WTC11 (cell line): ENCODE data around the gene ZNF579. TPM values are rescaled to one million over a fixed set of nuclear protein-coding genes. Genes with fewer than 3 reads are reported as not detected.
A peak's percentile ranks its signal among the peaks of the same experiment; 100 is the strongest.

Experiments
- CREM ChIP-seq: sonication (generic); formaldehyde crosslinking; IDR thresholded peaks from 2 replicates; pipeline ENCODE4 v1.8.1; 2022; ENCODE audit warnings: mild to moderate bottlenecking, missing genetic modification reagents, moderate library complexity
- EMX1 ChIP-seq: fragments of 250-450 bp; sonication (Bioruptor Pico); IDR thresholded peaks from 2 replicates; pipeline ENCODE4 v1.8.0; 2021; ENCODE audit warnings: mild to moderate bottlenecking
- ESRRA ChIP-seq: sonication (generic); formaldehyde crosslinking; IDR thresholded peaks from 2 replicates; pipeline ENCODE4 v1.8.1; 2022; ENCODE audit warnings: mild to moderate bottlenecking, missing genetic modification reagents, borderline replicate concordance
- NR2C2 ChIP-seq: sonication (generic); formaldehyde crosslinking; IDR thresholded peaks from 2 replicates; pipeline ENCODE4 v1.8.0; 2022; ENCODE audit warnings: mild to moderate bottlenecking, missing genetic modification reagents
- PRRX2 ChIP-seq: fragments of 250-450 bp; sonication (Bioruptor Pico); IDR thresholded peaks from 2 replicates; pipeline ENCODE4 v1.8.0; 2021; ENCODE audit warnings: mild to moderate bottlenecking
- RELA ChIP-seq: sonication (generic); formaldehyde crosslinking; IDR thresholded peaks from 2 replicates; pipeline ENCODE4 v1.8.1; 2022; ENCODE audit warnings: missing genetic modification reagents, mild to moderate bottlenecking, borderline replicate concordance
- SOX15 ChIP-seq: fragments of 250-450 bp; sonication (Bioruptor Pico); IDR thresholded peaks from 2 replicates; pipeline ENCODE4 v1.9.0; 2021; ENCODE audit warnings: mild to moderate bottlenecking
- TEAD1 ChIP-seq: sonication (generic); formaldehyde crosslinking; IDR thresholded peaks from 2 replicates; pipeline ENCODE4 v1.8.0; 2022; ENCODE audit warnings: mild to moderate bottlenecking, missing genetic modification reagents
- TP53 ChIP-seq: sonication (generic); formaldehyde crosslinking; IDR thresholded peaks from 2 replicates; pipeline ENCODE4 v1.8.1; 2023; ENCODE audit warnings: mild to moderate bottlenecking, missing genetic modification reagents
- ZNF121 ChIP-seq: sonication (generic); formaldehyde crosslinking; IDR thresholded peaks from 2 replicates; pipeline ENCODE4 v1.8.0; 2023; ENCODE audit warnings: missing genetic modification reagents
- ZNF219 ChIP-seq: sonication (generic); formaldehyde crosslinking; IDR thresholded peaks from 2 replicates; pipeline ENCODE4 v1.8.0; 2023; ENCODE audit warnings: missing genetic modification reagents, mild to moderate bottlenecking, borderline replicate concordance
- ZNF263 ChIP-seq: sonication (generic); formaldehyde crosslinking; IDR thresholded peaks from 2 replicates; pipeline ENCODE4 v1.8.1; 2022; ENCODE audit warnings: low read depth, mild to moderate bottlenecking, moderate library complexity, missing genetic modification reagents
- ZNF317 ChIP-seq: sonication (generic); formaldehyde crosslinking; IDR thresholded peaks from 2 replicates; pipeline ENCODE4 v1.8.1; 2023; ENCODE audit warnings: low read depth, mild to moderate bottlenecking, moderate library complexity, missing genetic modification reagents, borderline replicate concordance
- ZNF416 ChIP-seq: fragments of 250-450 bp; sonication (Bioruptor Pico); IDR thresholded peaks from 2 replicates; pipeline ENCODE4 v1.9.0; 2021; ENCODE audit warnings: mild to moderate bottlenecking, inconsistent platforms
- ZNF423 ChIP-seq: fragments of 250-450 bp; sonication (Bioruptor Pico); IDR thresholded peaks from 2 replicates; pipeline ENCODE4 v2.1.2; 2022; ENCODE audit warnings: mild to moderate bottlenecking, moderate library complexity
- total RNA-seq: library from RNA; stranded (reverse); gene quantifications from 3 replicates; pipeline ENCODE4 v1.2.3, GENCODE V29; 2021
- TF ChIP-seq, protein P1 (sequence below): sonication (generic); formaldehyde crosslinking; IDR thresholded peaks from 2 replicates; pipeline ENCODE4 v1.8.1; 2023; ENCODE audit warnings: mild to moderate bottlenecking, missing genetic modification reagents, borderline replicate concordance
- TF ChIP-seq, protein P2 (sequence below): sonication (generic); formaldehyde crosslinking; IDR thresholded peaks from 2 replicates; pipeline ENCODE4 v1.8.0; 2022; ENCODE audit warnings: mild to moderate bottlenecking, missing genetic modification reagents
- TF ChIP-seq, protein P3 (sequence below): sonication (generic); formaldehyde crosslinking; IDR thresholded peaks from 2 replicates; pipeline ENCODE4 v1.8.1; 2023; ENCODE audit warnings: mild to moderate bottlenecking, missing genetic modification reagents
- TF ChIP-seq, protein P4 (sequence below): fragments of 250-450 bp; sonication (Bioruptor Pico); IDR thresholded peaks from 2 replicates; pipeline ENCODE4 v1.9.0; 2021; ENCODE audit warnings: moderate library complexity, mild to moderate bottlenecking, inconsistent platforms, borderline replicate concordance
- TF ChIP-seq, protein P5 (sequence below): fragments of 200-600 bp; IDR thresholded peaks from 2 replicates; pipeline ENCODE4 v1.8.0; 2022; ENCODE audit warnings: antibody characterized with exemption
- TF ChIP-seq, protein P6 (sequence below): sonication (generic); formaldehyde crosslinking; conservative IDR thresholded peaks from 2 replicates; pipeline ENCODE4 v1.8.1; 2022; ENCODE audit warnings: mild to moderate bottlenecking, missing genetic modification reagents
- TF ChIP-seq, protein P7 (sequence below): fragments of 250-450 bp; sonication (Bioruptor Pico); IDR thresholded peaks from 2 replicates; pipeline ENCODE4 v1.8.0; 2021; ENCODE audit warnings: mild to moderate bottlenecking
- TF ChIP-seq, protein P8 (sequence below): sonication (generic); formaldehyde crosslinking; IDR thresholded peaks from 2 replicates; pipeline ENCODE4 v1.8.1; 2022; ENCODE audit warnings: mild to moderate bottlenecking, missing genetic modification reagents, moderate library complexity, borderline replicate concordance
- TF ChIP-seq, protein P9 (sequence below): sonication (generic); formaldehyde crosslinking; IDR thresholded peaks from 2 replicates; pipeline ENCODE4 v1.8.0; 2023; ENCODE audit warnings: missing genetic modification reagents
- TF ChIP-seq, protein P10 (sequence below): sonication (generic); formaldehyde crosslinking; IDR thresholded peaks from 2 replicates; pipeline ENCODE4 v1.8.1; 2023; ENCODE audit warnings: mild to moderate bottlenecking, missing genetic modification reagents, moderate library complexity

ZNF579 gene
- total RNA-seq, 1 experiment from 2014 or later = 30.0 TPM

DNA sequence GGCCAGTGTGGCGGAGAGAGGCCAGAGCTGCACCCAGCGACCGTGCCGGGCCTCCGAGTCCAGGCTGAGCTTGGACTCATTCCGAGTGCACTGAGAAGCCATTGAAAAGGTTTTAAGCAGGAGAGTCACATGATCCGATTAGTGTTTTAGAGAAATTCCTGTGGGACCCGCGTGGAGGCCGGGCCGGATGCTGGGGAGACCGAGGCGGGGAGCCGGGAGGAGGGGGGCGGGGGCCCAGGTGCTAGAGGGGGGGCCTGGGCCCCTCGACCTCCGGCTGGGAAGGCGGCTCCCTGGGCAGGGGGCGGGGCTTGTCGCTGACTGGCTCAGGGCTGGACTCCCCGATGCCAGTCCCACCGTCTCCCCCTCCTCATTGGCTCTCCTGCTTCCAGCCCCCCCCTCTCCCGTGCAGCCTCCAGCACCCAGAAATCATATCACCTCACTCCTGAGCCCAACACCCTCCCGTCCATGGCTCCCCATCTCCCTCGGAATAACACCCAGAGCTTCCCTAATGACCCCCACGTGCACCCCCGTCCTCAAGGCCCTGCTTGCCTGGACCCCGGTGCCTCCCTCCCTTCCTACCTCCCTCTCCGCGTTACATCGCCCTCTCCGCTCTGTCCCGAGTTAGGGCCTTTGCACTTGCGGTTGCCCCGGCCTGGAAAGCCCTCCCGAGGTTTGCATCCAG is 5.2 kb upstream of the ZNF579 start (continued):
- TF ChIP-seq NR2C2 (no peak), TEAD1 (CRISPR knock-in tag) (no peak), PRRX2 (CRISPR knock-in tag) (no peak), ZNF121 (CRISPR knock-in tag) (0 out of 2 replicates have a peak, but pooled peaks have one; percentile 26), ZNF416 (CRISPR knock-in tag) (no peak), RELA (CRISPR knock-in tag) (no peak), SOX15 (CRISPR knock-in tag) (no peak), ZNF423 (peak; percentile 40; the same call in 1 of the 2 replicates), ESRRA (CRISPR knock-in tag) (no peak), ZNF219 (CRISPR knock-in tag) (no peak), ZNF317 (CRISPR knock-in tag) (no peak), EMX1 (CRISPR knock-in tag) (no peak), TP53 (CRISPR knock-in tag) (no peak), ZNF263 (no peak), CREM (CRISPR knock-in tag) (no peak)
- TF ChIP-seq, protein P1, sequence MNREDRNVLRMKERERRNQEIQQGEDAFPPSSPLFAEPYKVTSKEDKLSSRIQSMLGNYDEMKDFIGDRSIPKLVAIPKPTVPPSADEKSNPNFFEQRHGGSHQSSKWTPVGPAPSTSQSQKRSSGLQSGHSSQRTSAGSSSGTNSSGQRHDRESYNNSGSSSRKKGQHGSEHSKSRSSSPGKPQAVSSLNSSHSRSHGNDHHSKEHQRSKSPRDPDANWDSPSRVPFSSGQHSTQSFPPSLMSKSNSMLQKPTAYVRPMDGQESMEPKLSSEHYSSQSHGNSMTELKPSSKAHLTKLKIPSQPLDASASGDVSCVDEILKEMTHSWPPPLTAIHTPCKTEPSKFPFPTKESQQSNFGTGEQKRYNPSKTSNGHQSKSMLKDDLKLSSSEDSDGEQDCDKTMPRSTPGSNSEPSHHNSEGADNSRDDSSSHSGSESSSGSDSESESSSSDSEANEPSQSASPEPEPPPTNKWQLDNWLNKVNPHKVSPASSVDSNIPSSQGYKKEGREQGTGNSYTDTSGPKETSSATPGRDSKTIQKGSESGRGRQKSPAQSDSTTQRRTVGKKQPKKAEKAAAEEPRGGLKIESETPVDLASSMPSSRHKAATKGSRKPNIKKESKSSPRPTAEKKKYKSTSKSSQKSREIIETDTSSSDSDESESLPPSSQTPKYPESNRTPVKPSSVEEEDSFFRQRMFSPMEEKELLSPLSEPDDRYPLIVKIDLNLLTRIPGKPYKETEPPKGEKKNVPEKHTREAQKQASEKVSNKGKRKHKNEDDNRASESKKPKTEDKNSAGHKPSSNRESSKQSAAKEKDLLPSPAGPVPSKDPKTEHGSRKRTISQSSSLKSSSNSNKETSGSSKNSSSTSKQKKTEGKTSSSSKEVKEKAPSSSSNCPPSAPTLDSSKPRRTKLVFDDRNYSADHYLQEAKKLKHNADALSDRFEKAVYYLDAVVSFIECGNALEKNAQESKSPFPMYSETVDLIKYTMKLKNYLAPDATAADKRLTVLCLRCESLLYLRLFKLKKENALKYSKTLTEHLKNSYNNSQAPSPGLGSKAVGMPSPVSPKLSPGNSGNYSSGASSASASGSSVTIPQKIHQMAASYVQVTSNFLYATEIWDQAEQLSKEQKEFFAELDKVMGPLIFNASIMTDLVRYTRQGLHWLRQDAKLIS (CRISPR knock-in tag) = no peak
- TF ChIP-seq, protein P2, sequence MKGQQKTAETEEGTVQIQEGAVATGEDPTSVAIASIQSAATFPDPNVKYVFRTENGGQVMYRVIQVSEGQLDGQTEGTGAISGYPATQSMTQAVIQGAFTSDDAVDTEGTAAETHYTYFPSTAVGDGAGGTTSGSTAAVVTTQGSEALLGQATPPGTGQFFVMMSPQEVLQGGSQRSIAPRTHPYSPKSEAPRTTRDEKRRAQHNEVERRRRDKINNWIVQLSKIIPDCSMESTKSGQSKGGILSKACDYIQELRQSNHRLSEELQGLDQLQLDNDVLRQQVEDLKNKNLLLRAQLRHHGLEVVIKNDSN (CRISPR knock-in tag) = peak; percentile 54
- TF ChIP-seq, protein P3, sequence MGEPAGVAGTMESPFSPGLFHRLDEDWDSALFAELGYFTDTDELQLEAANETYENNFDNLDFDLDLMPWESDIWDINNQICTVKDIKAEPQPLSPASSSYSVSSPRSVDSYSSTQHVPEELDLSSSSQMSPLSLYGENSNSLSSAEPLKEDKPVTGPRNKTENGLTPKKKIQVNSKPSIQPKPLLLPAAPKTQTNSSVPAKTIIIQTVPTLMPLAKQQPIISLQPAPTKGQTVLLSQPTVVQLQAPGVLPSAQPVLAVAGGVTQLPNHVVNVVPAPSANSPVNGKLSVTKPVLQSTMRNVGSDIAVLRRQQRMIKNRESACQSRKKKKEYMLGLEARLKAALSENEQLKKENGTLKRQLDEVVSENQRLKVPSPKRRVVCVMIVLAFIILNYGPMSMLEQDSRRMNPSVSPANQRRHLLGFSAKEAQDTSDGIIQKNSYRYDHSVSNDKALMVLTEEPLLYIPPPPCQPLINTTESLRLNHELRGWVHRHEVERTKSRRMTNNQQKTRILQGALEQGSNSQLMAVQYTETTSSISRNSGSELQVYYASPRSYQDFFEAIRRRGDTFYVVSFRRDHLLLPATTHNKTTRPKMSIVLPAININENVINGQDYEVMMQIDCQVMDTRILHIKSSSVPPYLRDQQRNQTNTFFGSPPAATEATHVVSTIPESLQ (CRISPR knock-in tag) = no peak
- TF ChIP-seq, protein P4, sequence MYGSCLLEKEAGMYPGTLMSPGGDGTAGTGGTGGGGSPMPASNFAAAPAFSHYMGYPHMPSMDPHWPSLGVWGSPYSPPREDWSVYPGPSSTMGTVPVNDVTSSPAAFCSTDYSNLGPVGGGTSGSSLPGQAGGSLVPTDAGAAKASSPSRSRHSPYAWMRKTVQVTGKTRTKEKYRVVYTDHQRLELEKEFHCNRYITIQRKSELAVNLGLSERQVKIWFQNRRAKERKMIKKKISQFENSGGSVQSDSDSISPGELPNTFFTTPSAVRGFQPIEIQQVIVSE (CRISPR knock-in tag) = no peak
- TF ChIP-seq, protein P5, sequence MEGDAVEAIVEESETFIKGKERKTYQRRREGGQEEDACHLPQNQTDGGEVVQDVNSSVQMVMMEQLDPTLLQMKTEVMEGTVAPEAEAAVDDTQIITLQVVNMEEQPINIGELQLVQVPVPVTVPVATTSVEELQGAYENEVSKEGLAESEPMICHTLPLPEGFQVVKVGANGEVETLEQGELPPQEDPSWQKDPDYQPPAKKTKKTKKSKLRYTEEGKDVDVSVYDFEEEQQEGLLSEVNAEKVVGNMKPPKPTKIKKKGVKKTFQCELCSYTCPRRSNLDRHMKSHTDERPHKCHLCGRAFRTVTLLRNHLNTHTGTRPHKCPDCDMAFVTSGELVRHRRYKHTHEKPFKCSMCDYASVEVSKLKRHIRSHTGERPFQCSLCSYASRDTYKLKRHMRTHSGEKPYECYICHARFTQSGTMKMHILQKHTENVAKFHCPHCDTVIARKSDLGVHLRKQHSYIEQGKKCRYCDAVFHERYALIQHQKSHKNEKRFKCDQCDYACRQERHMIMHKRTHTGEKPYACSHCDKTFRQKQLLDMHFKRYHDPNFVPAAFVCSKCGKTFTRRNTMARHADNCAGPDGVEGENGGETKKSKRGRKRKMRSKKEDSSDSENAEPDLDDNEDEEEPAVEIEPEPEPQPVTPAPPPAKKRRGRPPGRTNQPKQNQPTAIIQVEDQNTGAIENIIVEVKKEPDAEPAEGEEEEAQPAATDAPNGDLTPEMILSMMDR = no peak
- TF ChIP-seq, protein P6, sequence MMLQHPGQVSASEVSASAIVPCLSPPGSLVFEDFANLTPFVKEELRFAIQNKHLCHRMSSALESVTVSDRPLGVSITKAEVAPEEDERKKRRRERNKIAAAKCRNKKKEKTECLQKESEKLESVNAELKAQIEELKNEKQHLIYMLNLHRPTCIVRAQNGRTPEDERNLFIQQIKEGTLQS (CRISPR knock-in tag) = no peak
- TF ChIP-seq, protein P7, sequence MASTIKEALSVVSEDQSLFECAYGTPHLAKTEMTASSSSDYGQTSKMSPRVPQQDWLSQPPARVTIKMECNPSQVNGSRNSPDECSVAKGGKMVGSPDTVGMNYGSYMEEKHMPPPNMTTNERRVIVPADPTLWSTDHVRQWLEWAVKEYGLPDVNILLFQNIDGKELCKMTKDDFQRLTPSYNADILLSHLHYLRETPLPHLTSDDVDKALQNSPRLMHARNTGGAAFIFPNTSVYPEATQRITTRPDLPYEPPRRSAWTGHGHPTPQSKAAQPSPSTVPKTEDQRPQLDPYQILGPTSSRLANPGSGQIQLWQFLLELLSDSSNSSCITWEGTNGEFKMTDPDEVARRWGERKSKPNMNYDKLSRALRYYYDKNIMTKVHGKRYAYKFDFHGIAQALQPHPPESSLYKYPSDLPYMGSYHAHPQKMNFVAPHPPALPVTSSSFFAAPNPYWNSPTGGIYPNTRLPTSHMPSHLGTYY (CRISPR knock-in tag) = no peak
- TF ChIP-seq, protein P8, sequence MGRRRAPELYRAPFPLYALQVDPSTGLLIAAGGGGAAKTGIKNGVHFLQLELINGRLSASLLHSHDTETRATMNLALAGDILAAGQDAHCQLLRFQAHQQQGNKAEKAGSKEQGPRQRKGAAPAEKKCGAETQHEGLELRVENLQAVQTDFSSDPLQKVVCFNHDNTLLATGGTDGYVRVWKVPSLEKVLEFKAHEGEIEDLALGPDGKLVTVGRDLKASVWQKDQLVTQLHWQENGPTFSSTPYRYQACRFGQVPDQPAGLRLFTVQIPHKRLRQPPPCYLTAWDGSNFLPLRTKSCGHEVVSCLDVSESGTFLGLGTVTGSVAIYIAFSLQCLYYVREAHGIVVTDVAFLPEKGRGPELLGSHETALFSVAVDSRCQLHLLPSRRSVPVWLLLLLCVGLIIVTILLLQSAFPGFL (CRISPR knock-in tag) = no peak
- TF ChIP-seq, protein P9, sequence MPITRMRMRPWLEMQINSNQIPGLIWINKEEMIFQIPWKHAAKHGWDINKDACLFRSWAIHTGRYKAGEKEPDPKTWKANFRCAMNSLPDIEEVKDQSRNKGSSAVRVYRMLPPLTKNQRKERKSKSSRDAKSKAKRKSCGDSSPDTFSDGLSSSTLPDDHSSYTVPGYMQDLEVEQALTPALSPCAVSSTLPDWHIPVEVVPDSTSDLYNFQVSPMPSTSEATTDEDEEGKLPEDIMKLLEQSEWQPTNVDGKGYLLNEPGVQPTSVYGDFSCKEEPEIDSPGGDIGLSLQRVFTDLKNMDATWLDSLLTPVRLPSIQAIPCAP (CRISPR knock-in tag) = no peak
- TF ChIP-seq, protein P10, sequence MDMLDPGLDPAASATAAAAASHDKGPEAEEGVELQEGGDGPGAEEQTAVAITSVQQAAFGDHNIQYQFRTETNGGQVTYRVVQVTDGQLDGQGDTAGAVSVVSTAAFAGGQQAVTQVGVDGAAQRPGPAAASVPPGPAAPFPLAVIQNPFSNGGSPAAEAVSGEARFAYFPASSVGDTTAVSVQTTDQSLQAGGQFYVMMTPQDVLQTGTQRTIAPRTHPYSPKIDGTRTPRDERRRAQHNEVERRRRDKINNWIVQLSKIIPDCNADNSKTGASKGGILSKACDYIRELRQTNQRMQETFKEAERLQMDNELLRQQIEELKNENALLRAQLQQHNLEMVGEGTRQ (CRISPR knock-in tag) = peak; percentile 73
